Measurements from ENCODE around the gene HLCS.

DNA sequence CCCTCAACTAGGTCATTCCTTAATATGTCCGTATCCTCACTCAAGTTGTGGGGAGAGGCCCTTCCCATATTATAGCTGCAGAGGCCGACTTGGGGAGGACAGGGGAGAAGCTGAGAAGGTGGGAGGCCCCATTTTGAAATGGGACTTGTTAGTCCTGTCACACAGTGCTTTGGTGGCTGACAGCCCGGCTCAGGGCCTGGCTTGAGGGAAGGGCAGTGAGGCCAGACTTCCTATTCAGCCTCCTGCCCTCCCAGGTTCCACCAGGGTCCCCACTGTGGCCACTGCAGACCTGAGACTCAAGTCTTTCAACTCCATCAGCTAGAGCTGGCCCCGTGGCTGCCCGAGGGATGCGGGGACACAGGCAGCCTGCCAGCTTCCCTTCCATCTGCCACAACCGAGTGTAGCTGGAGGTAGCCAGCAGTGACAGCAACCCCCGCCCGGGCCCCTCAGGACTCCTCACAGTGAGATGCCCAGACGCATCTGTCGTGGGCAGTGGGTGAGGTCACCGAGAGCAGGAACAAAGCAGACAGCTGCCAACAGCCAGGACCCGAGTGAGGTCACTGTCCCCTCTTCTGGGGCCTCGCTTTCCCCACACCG, 230.6 kb downstream of the HLCS start:
- TF ChIP-seq, protein P1, sequence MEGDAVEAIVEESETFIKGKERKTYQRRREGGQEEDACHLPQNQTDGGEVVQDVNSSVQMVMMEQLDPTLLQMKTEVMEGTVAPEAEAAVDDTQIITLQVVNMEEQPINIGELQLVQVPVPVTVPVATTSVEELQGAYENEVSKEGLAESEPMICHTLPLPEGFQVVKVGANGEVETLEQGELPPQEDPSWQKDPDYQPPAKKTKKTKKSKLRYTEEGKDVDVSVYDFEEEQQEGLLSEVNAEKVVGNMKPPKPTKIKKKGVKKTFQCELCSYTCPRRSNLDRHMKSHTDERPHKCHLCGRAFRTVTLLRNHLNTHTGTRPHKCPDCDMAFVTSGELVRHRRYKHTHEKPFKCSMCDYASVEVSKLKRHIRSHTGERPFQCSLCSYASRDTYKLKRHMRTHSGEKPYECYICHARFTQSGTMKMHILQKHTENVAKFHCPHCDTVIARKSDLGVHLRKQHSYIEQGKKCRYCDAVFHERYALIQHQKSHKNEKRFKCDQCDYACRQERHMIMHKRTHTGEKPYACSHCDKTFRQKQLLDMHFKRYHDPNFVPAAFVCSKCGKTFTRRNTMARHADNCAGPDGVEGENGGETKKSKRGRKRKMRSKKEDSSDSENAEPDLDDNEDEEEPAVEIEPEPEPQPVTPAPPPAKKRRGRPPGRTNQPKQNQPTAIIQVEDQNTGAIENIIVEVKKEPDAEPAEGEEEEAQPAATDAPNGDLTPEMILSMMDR (IDR thresholded peaks at IDR 0.05): no peak
- TF ChIP-seq POLR2A (IDR thresholded peaks at IDR 0.05): no peak

All from right lobe of liver (tissue), 4 donors.